MM.1S (cell line): ENCODE data around the gene PCYOX1L.

Experiments
- CTCF ChIP-seq: fragments of 300-600 bp; sonication (generic); IDR thresholded peaks from 2 replicates; pipeline ENCODE4 v1.5.1; 2016; ENCODE audit warnings: antibody characterized with exemption, low read length, mixed read lengths
- EZH2 ChIP-seq: fragments of 300-600 bp; sonication (generic); optimal IDR thresholded peaks from 2 replicates; pipeline ENCODE3; 2017; ENCODE audit warnings: low read depth, mild to moderate bottlenecking, antibody characterized with exemption, low read length, mixed read lengths
- EZH2phosphoT487 ChIP-seq: fragments of 300-600 bp; sonication (generic); IDR thresholded peaks from 2 replicates; pipeline ENCODE4 v1.6.1; 2018; ENCODE audit warnings: antibody characterized with exemption, low read length

- TF ChIP-seq CTCF (no peak), EZH2 (no peak), EZH2phosphoT487 (no peak)
These were observed 57.5 kb downstream of the PCYOX1L start for GRCh38 chr5:149415066-149415967.
